NCI-H2196 treated with DMSO at 0.1 percent for 48 hours (cell line): ENCODE results near the gene SIGLEC9.

Experiments used
- DNase-seq: peaks from one replicate; lab custom pipeline; 2025; ENCODE audit not compliant: unreplicated experiment; lab: John Stamatoyannopoulos, UW

Gene SIGLEC9

GRCh38 chr19:51096473-51097165, 28.1 kb upstream of the SIGLEC9 start:
- DNase-seq: no peak

- peak; percentile 48 for DNase-seq
Observed at GRCh38 chr19:51097166-51097738, 27.5 kb upstream of the SIGLEC9 start.

DNA sequence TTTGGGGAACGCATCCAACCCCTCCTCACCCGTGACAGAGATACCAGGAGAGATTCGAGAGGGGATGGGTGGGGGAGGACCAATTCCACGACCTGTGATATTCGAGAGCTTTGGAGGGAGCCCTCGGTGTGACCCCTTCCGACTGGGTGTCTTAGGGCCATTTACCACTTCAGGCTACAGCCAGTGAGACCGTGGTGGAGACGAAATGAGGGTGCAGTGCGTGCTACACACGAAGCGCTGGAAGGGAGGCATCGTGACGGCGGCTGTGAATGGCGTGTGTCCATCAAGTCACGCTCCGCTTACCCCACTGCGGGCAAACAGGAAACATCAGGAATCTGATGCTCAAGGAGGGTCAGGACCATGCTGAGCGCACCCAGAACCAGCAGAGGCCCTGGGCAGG, 26.9 kb upstream of the SIGLEC9 start:
- no peak for DNase-seq

DNA sequence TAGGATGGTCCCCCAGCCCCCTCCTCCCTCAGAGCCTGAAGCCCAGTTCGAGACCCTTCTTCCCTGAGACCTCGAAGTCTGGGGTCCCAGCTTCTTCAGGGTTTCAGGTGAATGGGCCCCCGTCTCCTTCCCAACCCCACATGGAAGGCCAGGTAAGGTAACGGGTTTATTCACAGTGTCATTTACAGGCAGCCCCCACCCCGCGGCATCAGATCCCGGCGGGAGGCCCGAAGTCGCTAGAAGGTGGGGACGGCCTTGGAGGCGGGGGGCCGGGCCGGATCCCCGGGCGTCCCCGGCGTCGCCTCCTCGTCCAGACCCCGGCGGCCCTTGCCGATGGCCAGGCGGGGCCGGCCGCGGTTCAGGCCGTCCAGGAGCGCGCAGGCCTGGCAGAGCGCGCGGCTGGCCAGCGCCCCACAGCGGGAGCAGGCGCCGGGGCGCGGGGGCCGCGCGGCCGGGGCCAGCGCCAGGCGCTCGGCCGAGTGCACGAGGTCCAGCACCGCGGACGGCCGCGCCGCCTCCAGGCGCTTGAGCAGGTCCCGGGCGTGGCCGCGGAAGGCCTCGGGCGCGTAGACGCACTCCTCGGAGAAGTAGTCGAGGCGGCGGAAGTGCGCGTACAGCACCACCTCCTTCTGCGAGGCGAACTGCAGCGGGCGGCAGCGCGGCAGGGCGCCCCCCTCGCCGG, 26.2 kb upstream of the SIGLEC9 start:
- DNase-seq: no peak

DNA sequence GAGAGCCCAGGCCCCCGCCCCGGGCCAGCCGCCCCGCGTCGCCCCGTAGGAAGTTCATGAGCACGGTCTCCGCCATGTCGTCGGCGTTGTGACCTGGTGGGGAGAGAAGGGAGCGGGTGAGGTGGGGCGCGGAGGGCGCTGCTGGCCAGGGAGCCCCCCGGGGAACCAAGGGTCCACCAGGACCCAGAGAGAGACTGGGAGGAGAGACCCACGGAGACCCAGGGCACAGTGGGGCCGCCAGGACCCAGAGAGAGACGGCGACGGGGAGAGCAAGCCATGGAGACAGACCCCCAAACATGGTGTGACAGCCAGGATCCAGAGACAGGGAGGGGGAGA, 25.7 kb upstream of the SIGLEC9 start:
- no peak for DNase-seq

- no peak for DNase-seq
Observed at GRCh38 chr19:51100601-51101000, 24.1 kb upstream of the SIGLEC9 start.

GRCh38 chr19:51101171-51101865, 23.4 kb upstream of the SIGLEC9 start:
- DNase-seq: no peak

DNA sequence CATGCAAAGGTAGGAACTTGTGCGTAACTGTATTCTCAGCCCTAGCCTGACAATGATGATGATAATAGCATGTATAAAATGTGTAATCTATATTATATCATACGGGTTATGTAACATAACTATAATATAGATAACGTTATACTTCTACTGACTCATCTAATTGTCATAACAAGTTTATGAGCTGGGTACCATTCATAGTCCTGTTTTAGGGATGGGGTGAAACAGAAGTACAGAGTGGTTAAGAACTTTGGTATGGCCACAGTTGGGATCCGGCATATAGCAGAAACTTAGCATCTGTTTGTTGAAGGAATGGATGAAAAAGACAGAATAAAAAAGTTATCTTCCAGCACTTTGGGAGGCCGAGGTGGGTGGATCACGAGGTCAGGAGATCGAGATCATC, 21.7 kb upstream of the SIGLEC9 start:
- no peak for DNase-seq

DNA sequence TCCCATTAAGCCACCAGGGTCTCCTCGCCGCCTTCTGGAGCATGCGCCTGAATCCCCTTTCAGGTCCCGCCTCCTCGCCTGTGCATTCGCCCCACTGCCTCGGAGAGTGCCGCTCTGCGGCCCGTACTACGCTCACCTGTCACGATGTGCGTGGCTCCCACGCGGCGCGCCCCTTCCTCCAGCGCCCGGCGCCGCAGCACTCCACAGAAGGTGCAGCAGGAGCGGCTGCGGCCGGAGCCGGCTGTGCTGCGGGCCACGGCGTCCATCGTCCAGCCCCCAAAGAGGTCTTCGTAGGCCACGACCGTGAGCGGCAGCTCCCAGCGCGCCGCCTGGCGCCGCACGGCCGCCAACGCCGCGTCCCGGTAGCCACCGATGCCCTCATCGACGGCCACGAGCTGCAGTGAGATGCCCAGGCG, 20.8 kb upstream of the SIGLEC9 start:
- no peak for DNase-seq

GRCh38 chr19:51107406-51108065, 17.2 kb upstream of the SIGLEC9 start:
- no peak for DNase-seq

DNA sequence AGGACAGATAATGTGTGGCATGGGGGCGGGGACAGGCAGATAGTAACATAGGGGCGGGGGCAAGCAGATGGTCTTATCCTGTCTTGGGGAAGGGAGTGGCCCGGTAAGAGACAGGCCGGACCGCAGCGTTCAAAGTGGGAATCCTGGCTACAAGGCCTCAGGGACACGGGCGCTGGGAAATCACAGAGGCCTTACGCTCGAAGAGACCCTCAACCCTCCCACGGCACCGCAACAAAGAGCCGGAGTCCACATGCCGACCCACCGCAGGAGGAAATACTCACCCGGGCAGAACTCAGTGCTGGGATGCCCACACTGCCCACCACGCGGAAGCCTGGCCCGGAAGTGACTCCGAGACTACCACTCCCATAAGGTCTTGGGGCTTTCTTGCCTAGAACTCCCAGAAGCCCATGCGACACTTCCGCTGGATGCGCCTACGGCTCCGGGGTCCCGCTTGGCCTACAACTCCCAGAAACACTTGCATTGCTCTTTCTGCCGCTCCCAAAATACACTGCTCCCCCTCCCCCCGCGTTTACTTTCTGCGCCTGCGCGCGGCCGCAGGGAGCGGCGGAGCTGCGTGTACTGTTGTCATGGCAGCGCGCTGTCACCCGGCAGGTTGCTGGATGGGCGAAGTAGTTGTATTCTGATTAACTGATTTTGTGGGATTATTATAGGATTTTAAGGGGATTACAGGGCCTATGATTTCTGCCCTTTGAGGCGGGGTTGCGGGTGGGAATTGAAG, 16.5 kb upstream of the SIGLEC9 start, which contains the start of gene CTU1:
Gene CTU1, minus strand, starts transcription at position 344 of the 739 bp plus-strand sequence. CDS start 3,840 bp downstream, outside the sequence.
- peak; percentile 97 for DNase-seq

DNA sequence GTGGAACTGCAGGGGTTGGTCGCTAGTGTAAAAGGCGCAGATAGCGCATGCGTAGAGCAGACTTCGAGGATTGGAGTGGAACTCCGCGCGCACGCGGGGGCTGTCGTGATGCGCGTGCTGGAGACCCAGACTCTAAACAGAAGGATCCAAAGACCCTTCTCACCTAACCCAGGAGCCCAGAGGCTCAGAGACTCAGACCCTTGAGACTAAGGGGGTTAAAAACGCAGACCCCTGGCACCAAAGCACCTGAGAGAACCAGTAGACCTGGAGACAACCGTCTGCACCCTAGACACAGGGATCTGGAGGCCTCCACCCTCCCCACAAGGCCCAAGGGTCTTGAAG, 15.9 kb upstream of the SIGLEC9 start:
- DNase-seq: no peak

DNA sequence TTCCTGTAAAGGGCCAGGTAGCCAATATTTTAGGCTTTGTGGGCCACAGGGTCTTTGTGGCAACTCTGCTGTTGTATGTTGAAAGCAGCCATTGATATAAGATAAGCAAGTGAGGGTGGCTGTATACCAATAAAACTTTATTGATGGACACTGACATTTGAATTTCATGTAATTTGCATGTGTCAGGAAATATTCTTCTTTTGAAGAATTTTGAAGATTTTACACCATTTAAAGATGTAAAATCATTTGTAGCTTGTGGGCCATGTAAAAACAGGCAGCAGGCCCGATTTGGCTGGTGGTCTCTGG, 14.1 kb upstream of the SIGLEC9 start:
- DNase-seq: no peak

- DNase-seq: no peak
Observed at GRCh38 chr19:51111606-51112005, 13.1 kb upstream of the SIGLEC9 start.

GRCh38 chr19:51114087-51114729, 10.5 kb upstream of the SIGLEC9 start:
- DNase-seq: no peak

GRCh38 chr19:51116736-51117286, 7.9 kb upstream of the SIGLEC9 start:
- no peak for DNase-seq

GRCh38 chr19:51119101-51119500, 5.6 kb upstream of the SIGLEC9 start:
- no peak for DNase-seq

- no peak for DNase-seq
Observed at GRCh38 chr19:51119611-51120010, 5.1 kb upstream of the SIGLEC9 start.

GRCh38 chr19:51120160-51120559, 4.5 kb upstream of the SIGLEC9 start:
- no peak for DNase-seq

GRCh38 chr19:51121257-51121656, 3.4 kb upstream of the SIGLEC9 start:
- DNase-seq: no peak
